GM21390 (cell line): ENCODE measurements around the gene SKA2.
"Not testable (repeated sequence)": the region's sequence is repeated elsewhere in the genome, so short reads cannot be mapped to it uniquely, and the experiment has no call there.

ENCODE experiments used
- ATAC-seq: cut with Tn5 transposase; IDR thresholded peaks from one replicate; pipeline ENCODE4 v1.9.1; 2021; ENCODE audit not compliant: unreplicated experiment

SKA2 gene

DNA sequence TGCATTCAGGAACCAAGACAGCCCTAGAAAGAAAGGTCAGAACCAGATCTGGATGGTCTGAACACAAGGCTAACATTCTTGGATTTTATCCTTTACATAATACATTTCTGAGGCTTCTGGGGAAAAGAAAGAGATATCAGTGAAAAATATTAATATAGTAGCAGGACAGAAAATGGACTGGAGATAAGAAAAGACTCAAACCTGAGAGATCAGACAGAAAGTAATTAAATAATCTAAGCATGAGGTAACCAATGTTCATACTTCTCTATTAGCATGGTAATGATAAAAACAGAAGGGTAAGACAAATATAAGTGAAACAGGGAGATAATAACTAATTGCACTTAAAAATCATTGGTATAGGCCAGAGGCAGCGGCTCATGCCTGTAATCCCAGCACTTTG is 53.8 kb downstream of the SKA2 start:
- no peak for ATAC-seq

GRCh38 chr17:59097876-59098275 is 57.1 kb downstream of the SKA2 start:
- no peak for ATAC-seq

GRCh38 chr17:59094861-59095530 is 60.0 kb downstream of the SKA2 start:
- ATAC-seq = no peak

GRCh38 chr17:59093702-59094231 is 61.2 kb downstream of the SKA2 start:
- ATAC-seq = no peak

DNA sequence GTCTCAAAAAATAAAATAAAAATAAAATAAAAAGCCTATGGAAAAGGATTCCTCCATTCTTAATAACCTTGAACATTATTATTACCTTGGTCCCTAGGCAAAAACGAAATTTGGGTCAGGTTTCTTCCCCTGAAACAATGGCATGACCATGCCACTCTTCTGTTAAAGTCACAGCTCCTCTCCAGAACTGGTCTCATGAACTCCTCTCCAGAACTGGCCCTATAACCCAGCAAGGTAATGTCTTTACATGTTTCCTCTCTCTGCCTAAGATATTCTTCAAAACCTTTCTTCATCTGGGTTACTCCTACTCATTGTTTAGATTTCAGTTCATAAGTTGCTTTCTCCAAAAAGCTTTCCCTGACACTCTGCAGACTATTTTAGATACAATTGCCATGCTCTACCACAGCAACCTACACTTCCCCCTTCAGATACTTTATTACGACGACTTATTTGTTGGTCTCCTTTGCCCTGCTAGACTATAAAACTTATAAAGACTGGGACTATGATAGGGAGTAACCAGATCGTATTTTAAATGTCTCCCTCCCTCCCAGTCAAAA is 61.8 kb downstream of the SKA2 start:
- no peak for ATAC-seq

DNA sequence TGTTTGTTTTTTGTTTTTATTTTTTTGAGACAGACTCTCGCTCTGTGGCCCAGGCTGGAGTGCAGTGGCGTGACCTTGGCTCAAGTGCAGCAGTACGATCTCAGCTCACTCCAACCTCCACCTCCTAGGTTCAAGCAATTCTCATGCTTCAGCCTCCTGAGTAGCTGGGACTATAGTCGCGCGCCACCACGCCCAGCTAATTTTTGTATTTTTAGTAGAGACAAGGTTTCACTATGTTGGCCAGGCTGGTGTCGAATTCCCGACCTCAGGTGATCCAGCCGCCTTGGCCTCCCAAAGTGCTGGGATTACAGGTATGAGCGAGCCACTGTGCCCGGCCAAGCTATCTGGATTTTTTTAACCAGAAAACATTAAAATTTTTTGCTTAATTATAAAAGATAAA is 64.4 kb downstream of the SKA2 start:
- not testable (repeated sequence) for ATAC-seq

- no peak for ATAC-seq
Measured at GRCh38 chr17:59084154-59084553, 70.8 kb downstream of the SKA2 start.

- no peak for ATAC-seq
Measured at GRCh38 chr17:59074494-59074893, 80.5 kb downstream of the SKA2 start.

- no peak for ATAC-seq
Measured at GRCh38 chr17:59073972-59074371, 81.0 kb downstream of the SKA2 start.

DNA sequence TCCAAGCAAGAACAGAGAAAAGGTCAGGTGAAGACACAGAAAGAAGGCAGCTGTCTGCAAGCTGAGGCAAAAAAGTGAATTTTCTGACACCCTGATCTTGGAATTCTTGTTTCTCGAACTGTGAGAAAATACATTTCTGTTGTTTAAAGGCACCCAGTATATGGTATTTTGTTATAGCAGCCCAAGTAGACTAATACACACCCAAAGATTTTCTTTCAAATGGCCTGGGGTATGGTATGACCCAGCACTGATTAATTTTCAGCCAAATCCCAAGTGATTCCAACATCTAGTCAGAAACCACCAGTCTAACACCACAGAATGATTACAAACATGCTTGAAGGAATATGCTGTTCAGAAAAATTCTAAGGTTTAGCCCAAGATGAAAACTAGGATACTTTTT is 85.1 kb downstream of the SKA2 start:
- no peak for ATAC-seq

GRCh38 chr17:59067756-59068155 is 87.2 kb downstream of the SKA2 start:
- no peak for ATAC-seq

- ATAC-seq = no peak
Measured at GRCh38 chr17:59067340-59067739, 87.6 kb downstream of the SKA2 start.

DNA sequence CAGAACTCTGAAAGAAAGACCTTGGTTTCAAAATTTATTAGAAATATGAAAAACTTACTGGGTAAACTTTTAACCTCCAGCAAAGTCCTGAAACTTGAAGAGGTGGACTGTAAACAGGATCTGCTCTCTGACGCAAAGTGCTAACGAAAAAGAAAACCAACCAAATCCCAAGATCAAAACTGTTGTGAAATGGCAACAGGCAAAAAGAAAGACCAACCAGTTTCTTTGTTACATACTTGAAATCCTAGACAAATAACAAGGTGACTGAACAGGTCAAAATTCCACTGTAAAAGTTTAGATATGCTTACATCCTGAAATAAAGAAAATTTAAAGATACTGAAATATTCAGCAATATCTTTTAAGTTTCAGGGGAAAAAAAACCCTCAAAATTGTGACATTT is 92.5 kb downstream of the SKA2 start:
- ATAC-seq = no peak
